Esophagus squamous epithelium (tissue), 4 donors: Measurements from ENCODE around the gene TSPAN5.

Source experiments
- CTCF ChIP-seq, 6 experiments: fragments of 450-650 bp in 4 of 6; fragments of 200-600 bp in 2 of 6; sonication (generic) in 2 of 6; IDR thresholded peaks; one replicate each; pipeline ENCODE4 v1.5.1; 2016 to 2019; ENCODE audit warnings: antibody characterized with exemption in 6 of 6, mild to moderate bottlenecking in 4 of 6, moderate library complexity in 4 of 6
- POLR2A ChIP-seq, 4 donors: fragments of 450-650 bp; IDR thresholded peaks; one replicate each; pipeline ENCODE4 v1.6.1; 2017; ENCODE audit warnings: antibody characterized with exemption in 4 of 4, mild to moderate bottlenecking in 4 of 4, moderate library complexity in 3 of 4

GRCh38 chr4:98624144-98624543 is 34.3 kb downstream of the TSPAN5 start:
- TF ChIP-seq CTCF (IDR thresholded peaks at IDR 0.05): no peak
- TF ChIP-seq POLR2A (IDR thresholded peaks at IDR 0.05): no peak
